NOMO-1 treated with dmso at 0.1 percent for 144 hours (cell line): Measurements from ENCODE around the gene OR7G1.
A peak's percentile ranks its signal among the peaks of the same experiment; 100 is the strongest.

Experiments used
- DNase-seq: peaks from one replicate; lab custom pipeline; 2025; ENCODE audit not compliant: unreplicated experiment; lab: John Stamatoyannopoulos, UW

OR7G1 gene

GRCh38 chr19:9115307-9115813 is at the start of gene OR7G1:
TSS of gene OR7G1 (minus strand) at chr19:9115763. CDS start at chr19:9115763, 0 bp downstream.
- no peak for DNase-seq

DNA sequence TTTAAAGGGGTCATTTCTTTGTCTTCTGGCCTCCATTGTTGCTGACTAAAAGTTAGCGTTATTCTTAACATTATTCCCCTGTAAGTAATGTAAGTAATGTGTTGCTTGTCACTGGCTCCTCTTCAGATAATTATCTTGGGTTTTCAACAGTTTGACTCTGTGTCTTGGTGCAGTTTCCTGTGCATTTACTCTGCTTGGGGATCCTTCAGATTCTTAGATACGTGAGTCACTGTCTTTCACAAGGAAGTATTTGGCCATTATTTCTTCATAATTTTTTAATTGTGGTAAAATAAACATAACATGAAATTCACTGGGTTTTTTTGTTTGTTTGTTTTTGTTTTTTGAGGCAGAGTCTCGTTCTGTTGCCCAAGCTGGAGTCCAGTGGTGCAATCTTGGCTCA is 49.7 kb upstream of the OR7G1 start:
- DNase-seq = no peak

- no peak for DNase-seq
These were observed 45.9 kb upstream of the OR7G1 start for GRCh38 chr19:9161427-9161826.

DNA sequence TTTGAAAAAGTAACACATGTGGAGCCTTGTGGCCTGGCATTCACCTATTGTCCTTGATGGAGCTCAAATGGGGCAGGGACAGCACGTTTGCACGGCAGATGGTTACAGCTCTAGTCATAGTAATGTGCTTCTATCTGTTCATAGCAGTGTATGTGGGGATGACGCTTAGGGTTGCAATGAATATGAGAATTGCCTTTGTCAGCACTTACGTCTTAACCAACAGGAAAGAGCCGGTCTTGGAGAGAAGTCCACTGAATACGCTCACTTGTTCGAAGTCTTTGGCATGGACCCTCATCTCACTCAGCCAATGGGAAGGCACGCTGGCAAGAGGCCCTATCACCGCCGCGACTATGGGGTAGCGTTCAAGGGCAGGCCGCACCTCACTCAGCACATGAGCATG is 44.3 kb upstream of the OR7G1 start:
- DNase-seq = no peak

- no peak for DNase-seq
These were observed 40.7 kb upstream of the OR7G1 start for GRCh38 chr19:9156304-9156703.

GRCh38 chr19:9155591-9155990 is 40.0 kb upstream of the OR7G1 start:
- no peak for DNase-seq

DNA sequence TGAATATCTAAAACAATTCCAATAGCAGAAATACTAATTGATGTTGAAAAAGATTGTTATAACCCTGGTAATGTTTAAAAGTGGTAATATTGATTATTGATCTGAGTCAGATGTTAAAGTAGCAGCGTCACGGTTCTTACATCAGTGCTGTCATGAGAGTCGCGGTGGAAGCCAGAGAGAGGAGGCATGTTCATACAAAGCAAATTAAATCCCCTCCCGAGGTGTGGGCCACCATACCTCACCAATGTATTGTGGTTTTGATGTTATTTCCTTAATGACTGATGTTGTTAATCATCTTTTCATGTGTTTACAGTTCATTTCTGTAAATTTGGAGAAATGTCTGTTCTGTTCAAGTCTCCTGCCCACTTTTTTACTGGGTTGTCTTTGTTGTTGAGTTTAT is 35.8 kb upstream of the OR7G1 start:
- DNase-seq = no peak

GRCh38 chr19:9150650-9151049 is 35.1 kb upstream of the OR7G1 start:
- no peak for DNase-seq

DNA sequence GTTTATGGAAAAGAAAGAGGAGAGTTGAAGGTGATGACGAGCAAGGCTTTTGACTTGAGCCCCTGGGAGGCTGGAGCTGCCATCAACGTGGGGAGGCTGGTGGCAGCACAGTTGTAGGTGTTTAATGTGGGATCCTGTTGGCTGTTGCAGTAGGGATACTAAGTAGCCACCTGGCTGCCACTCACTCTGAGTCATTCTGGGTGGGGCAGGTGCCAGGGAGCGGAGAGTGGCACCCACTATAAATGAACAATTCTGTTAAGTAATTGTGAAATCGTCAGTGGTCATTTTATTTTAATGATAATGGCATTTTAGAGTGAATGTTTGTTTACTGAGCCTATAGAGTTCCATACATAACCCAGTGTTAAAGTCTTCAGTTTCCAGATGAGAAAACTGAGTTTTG is 34.4 kb upstream of the OR7G1 start:
- no peak for DNase-seq

DNA sequence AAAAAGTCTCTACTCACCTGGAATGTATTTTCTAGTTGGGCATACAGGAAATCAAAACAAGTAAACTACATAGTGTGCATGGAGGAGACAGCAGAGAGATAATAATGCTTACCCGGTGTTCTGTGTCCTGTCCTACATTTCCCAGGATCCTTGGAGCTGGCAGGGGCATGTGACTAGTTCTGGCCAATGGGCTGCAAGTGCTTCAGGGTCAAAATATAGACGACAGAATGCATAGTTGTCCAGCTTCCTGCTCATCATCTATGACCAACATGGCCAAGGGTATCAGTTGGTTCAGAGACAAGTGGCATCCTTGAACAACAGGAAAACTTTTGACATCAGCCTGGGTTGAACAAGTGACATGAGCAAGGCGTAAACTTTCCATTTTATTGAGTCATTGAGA is 33.1 kb upstream of the OR7G1 start:
- DNase-seq = no peak

GRCh38 chr19:9146882-9147281 is 31.3 kb upstream of the OR7G1 start:
- no peak for DNase-seq

DNA sequence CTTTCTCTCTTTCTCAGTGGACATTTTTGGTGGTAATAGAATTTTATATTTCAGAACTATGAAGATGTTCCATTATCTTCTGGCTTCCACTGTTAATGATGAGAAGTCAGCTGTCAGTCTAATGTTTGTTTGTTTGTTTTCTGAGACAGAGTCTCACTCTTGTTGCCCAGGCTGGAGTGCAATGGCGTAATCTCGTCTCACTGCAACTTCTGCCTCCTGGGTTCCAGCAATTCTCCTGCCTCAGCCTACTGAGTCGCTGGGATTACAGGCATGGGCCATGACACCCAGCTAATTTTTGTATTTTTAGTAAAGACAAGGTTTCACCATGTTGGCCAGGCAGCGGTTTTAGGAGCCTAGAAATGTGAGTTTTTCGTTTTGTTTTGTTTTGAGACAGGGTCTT is 29.4 kb upstream of the OR7G1 start:
- DNase-seq = no peak

DNA sequence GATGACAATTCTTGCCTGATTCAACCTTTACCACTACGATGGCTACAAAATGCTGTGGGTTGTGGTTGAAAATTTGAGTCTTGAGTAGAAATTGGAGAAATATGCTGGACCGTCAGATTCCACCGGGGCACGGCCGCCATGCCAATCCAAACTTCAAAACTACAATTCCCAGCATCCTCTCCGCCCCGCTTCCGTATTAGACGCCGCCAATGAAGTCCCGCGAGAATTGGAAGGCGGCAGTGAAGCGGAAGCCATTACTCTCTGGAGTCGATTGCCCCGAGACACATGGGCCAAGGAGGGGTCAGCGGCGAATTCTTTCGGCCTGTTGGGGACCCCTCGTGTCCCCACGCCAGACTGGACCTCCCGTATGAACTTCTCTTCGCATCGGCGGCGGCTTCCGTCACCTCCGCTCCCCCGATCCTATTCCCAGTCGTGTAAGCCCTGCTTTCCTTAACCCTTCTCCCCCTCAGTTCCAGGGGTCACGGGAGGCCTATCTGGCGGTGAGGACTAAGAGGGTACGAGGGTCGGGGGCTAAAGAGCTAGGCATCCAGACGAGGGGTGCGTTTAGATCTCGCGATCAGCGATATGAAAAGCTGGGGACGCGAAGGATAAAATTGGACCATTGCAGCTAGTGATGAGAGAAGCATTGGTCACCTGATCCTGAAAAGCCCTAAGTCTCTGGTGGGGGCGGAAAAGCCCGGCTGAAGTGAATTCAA is 24.8 kb upstream of the OR7G1 start, which contains the start of gene ZNF317:
Gene ZNF317, plus strand, starts transcription at position 239 of the 716 bp plus-strand sequence. CDS start 15,620 bp downstream, outside the sequence.
- DNase-seq = peak; percentile 73

GRCh38 chr19:9139609-9140158 is 24.1 kb upstream of the OR7G1 start:
- DNase-seq = no peak

GRCh38 chr19:9132422-9132821 is 16.9 kb upstream of the OR7G1 start:
- no peak for DNase-seq

GRCh38 chr19:9130965-9131364 is 15.4 kb upstream of the OR7G1 start:
- peak; percentile 22 for DNase-seq

DNA sequence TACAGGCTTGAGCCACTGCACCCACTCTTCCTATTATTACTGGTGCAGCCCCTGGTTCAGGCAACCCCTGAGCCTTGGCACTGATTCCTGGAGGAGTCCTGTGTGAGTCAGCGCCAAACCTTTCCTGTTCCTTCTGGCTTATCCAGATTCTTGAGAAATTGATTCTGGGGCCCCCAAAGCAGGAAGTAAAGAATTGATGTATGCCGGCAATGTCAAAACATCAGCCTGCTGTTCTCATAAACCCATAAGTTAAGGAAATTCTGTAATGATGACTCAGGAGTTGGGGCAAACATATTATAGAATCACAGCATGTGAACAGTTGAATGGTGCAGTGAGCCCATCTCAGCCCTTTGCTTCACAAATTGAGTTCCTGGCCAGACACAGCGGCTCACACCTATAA is 12.6 kb upstream of the OR7G1 start:
- DNase-seq = no peak

DNA sequence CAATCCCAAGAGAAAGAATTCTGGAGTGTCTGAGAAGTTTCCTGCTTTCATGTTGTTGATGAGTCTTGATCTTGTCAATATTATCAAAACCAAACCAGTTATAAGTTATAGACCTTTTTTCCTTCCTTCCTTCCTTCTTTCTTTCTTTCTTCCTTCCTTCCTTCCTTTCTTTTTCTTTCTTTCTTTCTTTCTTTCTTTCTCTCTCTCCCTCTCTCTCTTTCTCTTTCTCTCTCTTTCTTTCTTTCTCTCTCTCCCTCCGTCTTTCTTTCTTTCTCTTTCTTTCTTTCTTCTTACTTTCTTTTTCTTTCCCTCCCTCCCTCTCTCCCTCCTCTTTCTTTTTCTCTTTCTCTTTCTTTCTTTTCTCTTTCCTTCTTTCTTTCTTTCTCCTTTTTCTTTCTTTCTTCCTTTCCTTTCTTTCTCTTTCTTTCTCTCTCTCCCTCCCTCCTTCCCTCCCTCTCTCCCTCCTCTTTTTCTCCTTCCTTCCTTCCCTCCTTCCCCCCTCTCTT is 11.4 kb upstream of the OR7G1 start, which contains the start of gene OR7G3:
Gene OR7G3, minus strand, starts transcription at position 51 of the 506 bp plus-strand sequence. Its CDS starts 0 bp downstream, at position 51.
- DNase-seq = no peak

GRCh38 chr19:9116547-9116946 is 984 bp upstream of the OR7G1 start:
- no peak for DNase-seq

GRCh38 chr19:9109959-9110358 is 5.6 kb downstream of the OR7G1 start:
- DNase-seq = no peak

DNA sequence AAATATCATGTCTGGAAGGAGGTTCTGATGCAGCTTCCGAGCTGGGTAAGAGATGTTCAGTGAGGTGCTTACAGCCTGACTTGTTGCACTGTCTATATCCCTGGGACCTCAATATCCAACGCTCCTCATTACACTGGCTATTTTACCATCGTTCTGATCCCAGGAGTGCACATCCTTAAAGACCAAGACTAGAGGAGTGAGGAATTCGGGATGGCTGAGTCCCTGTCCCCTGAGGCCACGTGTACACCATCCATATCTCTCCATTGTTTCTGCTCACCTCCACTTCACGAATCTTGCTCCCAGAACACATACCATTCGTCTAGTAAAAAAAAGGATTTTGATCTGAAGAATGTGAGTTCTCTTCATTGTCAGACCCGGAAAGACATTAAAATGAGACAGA is 8.2 kb downstream of the OR7G1 start, which contains the start of gene OR7G2:
Gene OR7G2, minus strand, starts transcription at position 101 of the 400 bp plus-strand sequence. CDS start 4,232 bp downstream, outside the sequence.
- DNase-seq = no peak

GRCh38 chr19:9086761-9087160 is 28.8 kb downstream of the OR7G1 start, which contains the start of gene OR1M1:
TSS of gene OR1M1 (plus strand) at chr19:9087061. CDS start at chr19:9093245, 6,184 bp downstream.
- no peak for DNase-seq
